NB4 (cell line): ENCODE measurements around the gene SRSF2.

Source experiments
- DNase-seq: peaks from one replicate; pipeline ENCODE4 v3.0.0; 2010; ENCODE audit warnings: low read depth
- H3K4me3 ChIP-seq: one replicate; pipeline ENCODE4 v1.5.1; 2011; ENCODE audit warnings: mild to moderate bottlenecking, low read depth, low read length, moderate library complexity
- CTCF ChIP-seq: IDR thresholded peaks from one replicate; pipeline ENCODE4 v1.5.1; 2012; ENCODE audit warnings: low read depth, low read length
- MAX ChIP-seq: IDR thresholded peaks from 2 replicates; pipeline ENCODE4 v1.6.1; 2011; ENCODE audit warnings: low read depth, low read length
- MYC ChIP-seq: IDR thresholded peaks from 2 replicates; pipeline ENCODE4 v1.6.1; 2011; ENCODE audit warnings: low read depth, low read length
- POLR2A ChIP-seq: IDR thresholded peaks from 2 replicates; pipeline ENCODE4 v1.6.1; 2011; ENCODE audit warnings: mild to moderate bottlenecking; ENCODE audit not compliant: insufficient read length; ENCODE audit errors: extremely low read depth

The SRSF2 gene

GRCh38 chr17:76722279-76722678, 14.9 kb downstream of the SRSF2 start:
- DNase-seq, result no peak
- no peak overlapping the region for H3K4me3 ChIP-seq
- TF ChIP-seq CTCF (no peak), MYC (no peak), MAX (no peak), POLR2A (no peak)

GRCh38 chr17:76721463-76721862, 15.7 kb downstream of the SRSF2 start:
- TF ChIP-seq CTCF, result no peak
- no peak for TF ChIP-seq MAX
- no peak for TF ChIP-seq POLR2A
- DNase-seq, result no peak
- H3K4me3 ChIP-seq, result no peak overlapping the region

- TF ChIP-seq MYC (no peak), CTCF (no peak), POLR2A (no peak), MAX (no peak)
- DNase-seq, result no peak
- no peak overlapping the region for H3K4me3 ChIP-seq
Observed at GRCh38 chr17:76720941-76721340, 16.2 kb downstream of the SRSF2 start.

- no peak for DNase-seq
- TF ChIP-seq CTCF (no peak), MAX (no peak), MYC (no peak), POLR2A (no peak)
- no peak overlapping the region for H3K4me3 ChIP-seq
Observed at GRCh38 chr17:76720211-76720610, 16.9 kb downstream of the SRSF2 start.

GRCh38 chr17:76718516-76718915, 18.6 kb downstream of the SRSF2 start:
- no peak for DNase-seq
- TF ChIP-seq MYC, result no peak
- no peak for TF ChIP-seq POLR2A
- no peak for TF ChIP-seq CTCF
- no peak for TF ChIP-seq MAX
- no peak overlapping the region for H3K4me3 ChIP-seq

- H3K4me3 ChIP-seq, result no peak overlapping the region
- TF ChIP-seq CTCF (no peak), POLR2A (no peak), MAX (no peak), MYC (no peak)
- DNase-seq, result peak; percentile 39
Observed at GRCh38 chr17:76716839-76717215, 20.3 kb downstream of the SRSF2 start.
